DND-41 (cell line): ENCODE data around the gene VSNL1.

ENCODE experiments used
- ATAC-seq: fragments of 200-7000 bp; cut with Tn5 transposase; 3 replicates; pipeline ENCODE4 v1.9.1; 2021; ENCODE audit warnings: low read depth; ENCODE audit not compliant: insufficient read depth
- DNase-seq: peaks from one replicate; pipeline ENCODE4 v3.0.0-alpha.2; 2020
- H2AFZ ChIP-seq: 2 replicates; pipeline ENCODE4 v1.6.0; 2012; ENCODE audit warnings: low read depth, low read length
- H3K27ac ChIP-seq: 2 replicates; pipeline ENCODE4 v1.5.1; 2012; ENCODE audit warnings: low read length, inconsistent platforms
- H3K27me3 ChIP-seq: fragments of 200-600 bp; sonication (generic); 2 replicates; pipeline ENCODE4 v1.6.0; 2012; ENCODE audit warnings: low read length, mild to moderate bottlenecking, inconsistent platforms; ENCODE audit not compliant: insufficient read depth, poor library complexity
- H3K36me3 ChIP-seq: 2 replicates; pipeline ENCODE4 v1.5.1; 2012; ENCODE audit warnings: low read length, inconsistent platforms; ENCODE audit not compliant: insufficient read depth
- H3K4me1 ChIP-seq: 2 replicates; pipeline ENCODE4 v1.5.1; 2012; ENCODE audit warnings: mild to moderate bottlenecking, low read length; ENCODE audit not compliant: insufficient read depth
- H3K4me2 ChIP-seq: 2 replicates; pipeline ENCODE4 v1.6.0; 2012; ENCODE audit warnings: mild to moderate bottlenecking, moderate library complexity, low read length, inconsistent platforms; ENCODE audit not compliant: insufficient read depth
- H3K4me3 ChIP-seq, 2 experiments: fragments of 200-600 bp in 1 of 2; shearing (Covaris generic) in 1 of 2; 2 replicates each; pipeline ENCODE4 v1.5.1; 2012 to 2016; ENCODE audit warnings: inconsistent platforms in 2 of 2, low read length in 2 of 2, mild to moderate bottlenecking in 2 of 2, low read depth in 1 of 2, moderate library complexity in 1 of 2
- H3K79me2 ChIP-seq: 2 replicates; pipeline ENCODE4 v1.6.0; 2012; ENCODE audit warnings: low read length, inconsistent platforms; ENCODE audit not compliant: insufficient read depth
- H3K9ac ChIP-seq: 2 replicates; pipeline ENCODE4 v1.6.0; 2012; ENCODE audit warnings: low read depth, mild to moderate bottlenecking, inconsistent platforms, low read length, moderate library complexity
- H3K9me3 ChIP-seq: 2 replicates; pipeline ENCODE4 v1.5.1; 2012; ENCODE audit warnings: low read length, moderate library complexity, mild to moderate bottlenecking, inconsistent platforms; ENCODE audit not compliant: insufficient read depth, severe bottlenecking
- H4K20me1 ChIP-seq: 2 replicates; pipeline ENCODE4 v1.6.0; 2012; ENCODE audit warnings: low read length; ENCODE audit not compliant: insufficient read depth
- CTCF ChIP-seq: IDR thresholded peaks from 2 replicates; pipeline ENCODE4 v1.5.1; 2012; ENCODE audit warnings: borderline replicate concordance, low read length, moderate library complexity, mild to moderate bottlenecking; ENCODE audit not compliant: poor library complexity, severe bottlenecking; ENCODE audit errors: extremely low read depth
- EZH2 ChIP-seq: IDR thresholded peaks from 3 replicates; pipeline ENCODE4 v1.6.1; 2012; ENCODE audit warnings: borderline replicate concordance, low read depth, mild to moderate bottlenecking, moderate library complexity, low read length, inconsistent platforms; ENCODE audit not compliant: severe bottlenecking

The VSNL1 gene

GRCh38 chr2:17606851-17607250 lies 66.4 kb downstream of the VSNL1 start:
- no peaks in the 10 kb centered on the region for H3K36me3 ChIP-seq
- H3K4me3 ChIP-seq, result no peak overlapping the region
- H3K9me3 ChIP-seq, result no peaks in the 10 kb centered on the region
- DNase-seq, result no peak
- no peaks in the 10 kb centered on the region for H3K4me1 ChIP-seq
- no peaks in the 10 kb centered on the region for H3K79me2 ChIP-seq
- TF ChIP-seq CTCF, result no peak
- no peak for ATAC-seq
- H3K9ac ChIP-seq, result no peak overlapping the region
- H3K27ac ChIP-seq, result no peak overlapping the region
- H4K20me1 ChIP-seq, result no peaks in the 10 kb centered on the region
- H2AFZ ChIP-seq, result no peak overlapping the region
- H3K27me3 ChIP-seq, result no peaks in the 10 kb centered on the region
- no peak overlapping the region for H3K4me2 ChIP-seq

GRCh38 chr2:17607379-17607778 lies 66.9 kb downstream of the VSNL1 start:
- Histone ChIP-seq H3K27ac (no peak overlapping the region), H3K79me2 (no peaks in the 10 kb centered on the region), H3K27me3 (no peaks in the 10 kb centered on the region), H2AFZ (no peak overlapping the region), H3K36me3 (no peaks in the 10 kb centered on the region), H4K20me1 (no peaks in the 10 kb centered on the region), H3K4me2 (no peak overlapping the region), H3K9ac (no peak overlapping the region), H3K4me1 (no peaks in the 10 kb centered on the region), H3K9me3 (no peaks in the 10 kb centered on the region), H3K4me3 (no peak overlapping the region)
- TF ChIP-seq EZH2, result no peak
- no peak for TF ChIP-seq CTCF
- ATAC-seq (no peak), DNase-seq (no peak)

- no peak overlapping the region for H3K4me2 ChIP-seq
- no peaks in the 10 kb centered on the region for H3K27me3 ChIP-seq
- DNase-seq, result no peak
- H3K9ac ChIP-seq, result no peak overlapping the region
- H3K9me3 ChIP-seq, result no peaks in the 10 kb centered on the region
- H3K36me3 ChIP-seq, result no peaks in the 10 kb centered on the region
- no peaks in the 10 kb centered on the region for H3K4me1 ChIP-seq
- no peak overlapping the region for H3K4me3 ChIP-seq
- no peaks in the 10 kb centered on the region for H4K20me1 ChIP-seq
- no peak overlapping the region for H3K27ac ChIP-seq
- no peaks in the 10 kb centered on the region for H3K79me2 ChIP-seq
- ATAC-seq, result no peak
- no peak for TF ChIP-seq CTCF
- TF ChIP-seq EZH2, result no peak
- no peak overlapping the region for H2AFZ ChIP-seq
Measured at GRCh38 chr2:17608251-17608650, 67.8 kb downstream of the VSNL1 start.

- Histone ChIP-seq H3K4me3 (no peak overlapping the region), H3K9me3 (no peaks in the 10 kb centered on the region), H2AFZ (no peak overlapping the region), H3K4me1 (no peaks in the 10 kb centered on the region), H3K27me3 (no peaks in the 10 kb centered on the region), H3K79me2 (no peaks in the 10 kb centered on the region), H3K4me2 (no peak overlapping the region), H3K27ac (no peak overlapping the region), H3K9ac (no peak overlapping the region), H3K36me3 (no peaks in the 10 kb centered on the region), H4K20me1 (no peaks in the 10 kb centered on the region)
- no peak for TF ChIP-seq EZH2
- ATAC-seq, result no peak
- DNase-seq, result no peak
Measured at GRCh38 chr2:17610521-17610920, 70.0 kb downstream of the VSNL1 start.
